Measurements from ENCODE around the gene TMEM245.

DNA sequence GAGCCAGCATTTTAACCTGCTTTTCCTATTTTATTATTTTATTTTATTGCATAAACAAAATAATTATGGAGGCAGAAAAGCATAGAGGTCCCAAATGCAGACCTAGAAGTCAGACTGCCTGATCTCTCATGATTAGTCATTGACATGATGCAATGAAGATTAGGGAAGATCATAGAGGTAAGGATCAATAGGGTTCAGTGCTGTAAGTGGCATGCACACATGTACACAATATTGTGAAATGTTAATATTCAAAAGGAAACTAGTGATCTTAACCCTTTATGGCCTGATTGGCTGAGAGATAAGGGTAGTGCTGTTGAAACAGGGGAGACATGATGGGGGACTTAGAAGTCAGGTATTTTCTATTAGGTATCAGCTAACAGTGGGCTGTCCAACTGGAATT is 48.4 kb upstream of the TMEM245 start:
- TF ChIP-seq EZH2 (IDR thresholded peaks at IDR 0.05; ENCODE audit: low read depth), result no peak
- TF ChIP-seq, protein P1, sequence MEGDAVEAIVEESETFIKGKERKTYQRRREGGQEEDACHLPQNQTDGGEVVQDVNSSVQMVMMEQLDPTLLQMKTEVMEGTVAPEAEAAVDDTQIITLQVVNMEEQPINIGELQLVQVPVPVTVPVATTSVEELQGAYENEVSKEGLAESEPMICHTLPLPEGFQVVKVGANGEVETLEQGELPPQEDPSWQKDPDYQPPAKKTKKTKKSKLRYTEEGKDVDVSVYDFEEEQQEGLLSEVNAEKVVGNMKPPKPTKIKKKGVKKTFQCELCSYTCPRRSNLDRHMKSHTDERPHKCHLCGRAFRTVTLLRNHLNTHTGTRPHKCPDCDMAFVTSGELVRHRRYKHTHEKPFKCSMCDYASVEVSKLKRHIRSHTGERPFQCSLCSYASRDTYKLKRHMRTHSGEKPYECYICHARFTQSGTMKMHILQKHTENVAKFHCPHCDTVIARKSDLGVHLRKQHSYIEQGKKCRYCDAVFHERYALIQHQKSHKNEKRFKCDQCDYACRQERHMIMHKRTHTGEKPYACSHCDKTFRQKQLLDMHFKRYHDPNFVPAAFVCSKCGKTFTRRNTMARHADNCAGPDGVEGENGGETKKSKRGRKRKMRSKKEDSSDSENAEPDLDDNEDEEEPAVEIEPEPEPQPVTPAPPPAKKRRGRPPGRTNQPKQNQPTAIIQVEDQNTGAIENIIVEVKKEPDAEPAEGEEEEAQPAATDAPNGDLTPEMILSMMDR (conservative IDR thresholded peaks at IDR 0.05), result no peak

Measured in PC-9 (cell line).